ENCODE results near the gene ARMC8.

DNA sequence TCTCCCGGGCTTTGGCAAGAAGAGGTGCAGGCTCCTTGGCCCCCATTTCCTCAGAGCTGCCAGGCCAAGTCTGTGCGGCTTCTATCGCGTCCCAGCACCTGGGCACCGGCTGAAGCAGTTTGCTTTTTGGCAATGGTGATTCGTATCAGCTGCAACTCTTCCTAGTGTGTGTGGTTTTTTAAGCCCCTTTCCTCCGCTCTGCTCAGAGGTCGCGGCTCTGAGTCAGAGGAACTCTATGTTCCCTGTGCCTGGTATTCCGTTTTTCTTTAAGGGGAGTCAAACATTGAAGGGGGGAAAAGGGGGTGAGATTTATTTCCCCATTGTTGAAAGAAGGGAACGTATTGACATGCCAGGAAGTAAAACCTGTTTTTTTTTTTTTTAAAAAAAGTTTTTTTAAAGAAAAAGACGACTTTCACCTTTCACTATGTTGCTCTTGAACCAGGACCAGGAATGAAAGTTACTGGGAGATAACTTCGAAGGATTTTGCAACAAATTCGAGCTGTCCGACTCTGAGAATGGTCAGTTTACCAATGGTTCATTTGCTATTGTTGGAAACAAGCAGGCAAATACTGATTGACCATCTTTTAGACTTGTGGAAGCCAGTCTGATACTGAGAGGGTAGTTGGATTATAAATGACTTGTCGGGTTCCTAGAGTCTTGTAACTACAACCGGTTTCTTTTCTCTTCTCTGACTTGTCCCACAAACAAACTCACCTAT, 1.1 kb downstream of the ARMC8 start:
- TF ChIP-seq, protein P1, sequence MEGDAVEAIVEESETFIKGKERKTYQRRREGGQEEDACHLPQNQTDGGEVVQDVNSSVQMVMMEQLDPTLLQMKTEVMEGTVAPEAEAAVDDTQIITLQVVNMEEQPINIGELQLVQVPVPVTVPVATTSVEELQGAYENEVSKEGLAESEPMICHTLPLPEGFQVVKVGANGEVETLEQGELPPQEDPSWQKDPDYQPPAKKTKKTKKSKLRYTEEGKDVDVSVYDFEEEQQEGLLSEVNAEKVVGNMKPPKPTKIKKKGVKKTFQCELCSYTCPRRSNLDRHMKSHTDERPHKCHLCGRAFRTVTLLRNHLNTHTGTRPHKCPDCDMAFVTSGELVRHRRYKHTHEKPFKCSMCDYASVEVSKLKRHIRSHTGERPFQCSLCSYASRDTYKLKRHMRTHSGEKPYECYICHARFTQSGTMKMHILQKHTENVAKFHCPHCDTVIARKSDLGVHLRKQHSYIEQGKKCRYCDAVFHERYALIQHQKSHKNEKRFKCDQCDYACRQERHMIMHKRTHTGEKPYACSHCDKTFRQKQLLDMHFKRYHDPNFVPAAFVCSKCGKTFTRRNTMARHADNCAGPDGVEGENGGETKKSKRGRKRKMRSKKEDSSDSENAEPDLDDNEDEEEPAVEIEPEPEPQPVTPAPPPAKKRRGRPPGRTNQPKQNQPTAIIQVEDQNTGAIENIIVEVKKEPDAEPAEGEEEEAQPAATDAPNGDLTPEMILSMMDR (IDR thresholded peaks at IDR 0.05), result no peak
- no peak for TF ChIP-seq POLR2A (IDR thresholded peaks at IDR 0.05)
